ENCODE data around the gene LGMN.
A peak's percentile ranks its signal among the peaks of the same experiment; 100 is the strongest.
"Not testable (repeated sequence)": the region's sequence is repeated elsewhere in the genome, so short reads cannot be mapped to it uniquely, and the experiment has no call there.

The LGMN gene

DNA sequence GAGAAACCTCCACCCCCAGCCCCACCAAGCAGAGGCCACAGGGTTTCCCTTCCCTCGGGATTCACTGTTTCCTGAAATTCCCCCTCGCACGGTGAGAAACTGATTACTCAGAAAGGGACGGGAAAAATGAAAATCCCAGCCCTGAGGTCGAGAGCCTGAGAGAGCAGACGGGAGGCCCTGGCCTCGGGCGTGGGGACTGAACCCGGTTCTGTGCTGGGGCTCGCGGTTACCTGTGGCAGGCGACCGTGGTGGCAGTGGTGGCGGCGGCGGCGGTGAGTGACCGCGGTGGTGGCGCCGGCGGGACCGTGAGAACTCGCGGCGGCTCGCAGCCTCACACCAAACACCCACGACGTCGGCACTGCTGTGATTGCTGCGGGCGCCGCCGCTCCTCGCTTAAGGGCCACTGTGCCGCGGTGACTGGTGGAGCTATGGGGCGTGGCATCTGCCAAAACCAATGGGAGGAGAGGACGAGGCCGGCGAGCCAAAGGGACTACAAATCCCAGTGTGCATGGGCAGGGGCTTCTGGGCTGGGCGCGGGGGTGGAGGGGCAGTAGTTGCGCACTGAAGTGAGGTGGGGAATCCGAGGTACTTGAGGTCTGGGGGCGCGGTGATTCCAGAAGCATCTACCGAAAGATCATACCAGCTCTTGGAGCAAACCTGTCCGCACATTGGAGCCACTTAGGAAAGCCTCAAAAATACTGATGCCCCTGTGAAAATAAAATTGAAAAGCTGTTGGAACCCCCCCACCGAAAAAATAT, at the start of gene LGMN:
TSS of gene LGMN (minus strand) at position 369 of the 758 bp plus-strand sequence. CDS start 15,841 bp downstream, outside the sequence.
- peak; percentile 51 for DNase-seq (ENCODE audit: low read depth, low spot score)
- peak within 1 kb of the TSS; percentile 17 for H3K27ac ChIP-seq

DNA sequence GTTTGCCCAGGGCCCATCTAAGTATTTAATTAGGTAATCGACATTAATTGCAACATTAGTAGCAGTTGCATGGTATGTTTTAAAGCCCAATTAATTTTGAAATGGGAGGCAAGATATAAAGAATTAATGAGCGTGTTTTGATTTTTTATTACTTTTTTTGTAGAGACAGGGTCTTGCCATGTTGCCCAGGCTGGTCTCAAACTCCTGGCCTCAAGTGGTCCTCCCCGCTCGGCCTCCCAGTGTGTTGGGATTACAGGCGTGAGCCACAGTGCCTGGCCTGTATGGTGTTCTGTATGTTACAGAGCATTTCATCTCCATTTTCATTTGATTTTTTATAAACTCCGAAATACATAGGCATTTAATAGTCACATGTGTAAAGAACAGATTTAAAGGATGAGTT, 46.5 kb upstream of the LGMN start:
- peak overlapping the region; percentile 91 for H3K27ac ChIP-seq
- no peak for DNase-seq (ENCODE audit: low read depth, low spot score)

DNA sequence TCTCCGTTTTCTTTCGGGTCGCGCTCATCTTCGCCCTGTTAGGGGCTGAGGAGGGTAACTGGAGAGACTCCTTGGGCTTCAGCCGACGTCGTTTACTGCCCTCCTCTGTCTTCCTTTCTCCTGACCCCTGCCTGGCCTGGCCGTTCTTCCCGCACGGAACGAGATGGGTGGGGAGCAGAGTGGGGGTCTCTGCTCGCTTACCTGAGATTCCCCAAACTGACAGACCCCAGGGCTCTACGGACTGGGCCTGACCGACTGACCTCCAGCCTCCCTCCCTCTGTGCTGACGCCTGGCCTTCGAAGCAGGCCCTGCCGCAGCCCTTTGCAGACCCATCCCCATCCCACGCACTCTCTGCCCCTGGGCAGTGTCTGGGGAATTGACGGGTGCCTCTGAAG, 46.1 kb upstream of the LGMN start:
- no peak for DNase-seq (ENCODE audit: low read depth, low spot score)
- peak overlapping the region; percentile 91 for H3K27ac ChIP-seq

DNA sequence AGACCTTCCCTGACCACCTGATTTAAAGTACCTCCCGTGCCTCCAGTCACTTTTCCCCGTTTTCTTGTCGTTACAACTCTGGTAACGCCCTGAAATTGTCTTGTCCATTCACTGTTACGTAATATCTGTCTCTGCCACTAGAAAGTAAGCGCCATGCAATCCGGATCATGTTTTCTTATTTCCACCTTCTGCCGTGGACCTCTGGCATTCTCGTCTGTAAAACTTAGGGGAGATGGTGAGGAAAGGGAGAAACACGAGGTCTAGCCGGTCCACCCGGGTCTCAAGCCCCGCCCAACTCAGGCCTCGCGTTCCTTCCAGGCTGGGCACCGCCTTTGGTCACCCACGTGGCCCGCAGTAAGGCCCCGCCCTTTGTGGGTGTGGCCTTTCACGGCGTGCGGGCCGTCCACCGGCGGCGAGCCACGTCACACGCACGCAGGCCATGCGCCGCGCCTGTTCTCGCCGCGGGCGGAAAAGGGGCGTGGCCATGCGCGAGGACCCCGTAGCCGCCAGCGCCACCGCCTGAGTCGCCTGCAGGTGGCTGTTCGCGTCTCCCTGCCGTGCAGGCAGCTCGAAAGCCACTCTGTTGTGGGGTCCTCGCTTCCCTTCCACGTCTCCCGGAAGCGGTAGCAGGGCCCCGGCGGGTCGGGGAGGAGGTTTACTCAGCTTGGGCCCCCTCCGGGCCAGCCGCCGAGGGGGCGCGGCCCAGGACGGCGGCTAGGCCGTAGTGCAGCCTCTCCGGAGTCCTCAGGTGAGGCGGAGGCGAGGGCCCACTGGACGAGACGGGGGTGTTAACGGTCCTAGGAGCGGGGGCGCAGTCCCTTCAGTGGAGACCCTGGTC, 45.5 kb upstream of the LGMN start, which contains the start of gene GOLGA5:
TSS of gene GOLGA5 (plus strand) at position 597 of the 838 bp plus-strand sequence. CDS start 3,133 bp downstream, outside the sequence.
- H3K27ac ChIP-seq, result peak within 1 kb of the TSS; percentile 91
- peak; percentile 91 for DNase-seq (ENCODE audit: low read depth, low spot score)

DNA sequence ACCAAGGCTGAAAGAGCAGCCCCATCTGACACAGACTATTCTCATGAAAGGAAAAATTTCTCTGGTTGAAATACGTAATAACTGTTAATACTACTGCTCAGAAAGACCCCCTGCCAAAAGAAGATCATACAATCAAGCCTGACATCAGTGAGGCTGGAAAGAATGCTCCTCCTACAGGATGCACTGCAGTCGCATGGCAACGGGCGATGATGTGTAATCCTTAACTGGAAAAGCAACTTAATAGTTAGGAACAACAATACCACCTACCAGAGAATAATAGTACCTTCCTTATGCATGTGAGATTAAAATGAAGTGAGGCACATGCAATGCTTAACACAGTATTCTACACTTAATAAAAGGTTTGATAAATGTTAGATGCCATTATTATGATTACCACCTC, 44.5 kb upstream of the LGMN start:
- DNase-seq (ENCODE audit: low read depth, low spot score), result no peak
- peak overlapping the region; percentile 91 for H3K27ac ChIP-seq

DNA sequence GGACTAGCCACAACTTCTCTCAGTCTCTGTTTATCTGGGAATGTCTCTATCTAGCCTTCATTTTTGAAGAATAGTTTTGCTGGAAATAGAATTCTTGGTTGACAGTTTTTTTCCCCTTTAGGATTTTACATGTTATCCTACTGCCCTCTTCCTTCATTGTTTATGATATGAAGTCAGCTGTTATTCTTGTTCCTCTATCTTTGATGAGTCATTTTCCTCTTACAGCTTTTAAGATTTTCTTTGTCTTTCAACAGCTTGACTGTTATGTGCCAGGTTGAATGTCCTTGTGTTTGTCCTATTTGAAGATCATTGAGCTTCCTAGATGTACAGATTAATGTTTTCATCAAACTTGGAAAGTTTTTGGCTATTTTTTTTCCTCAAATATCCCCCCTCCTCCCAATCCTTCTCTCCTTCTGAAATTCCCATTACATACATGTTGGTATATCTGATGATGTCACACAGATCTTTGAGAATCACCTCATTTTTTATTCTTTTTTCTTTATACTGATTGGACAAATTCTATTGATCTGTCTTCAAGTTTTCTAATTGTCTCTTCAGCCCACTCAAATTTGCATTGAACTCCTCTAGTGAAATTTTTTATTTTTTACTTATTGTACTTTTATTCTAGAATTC, 41.1 kb upstream of the LGMN start:
- no peak for DNase-seq (ENCODE audit: low read depth, low spot score)
- H3K27ac ChIP-seq, result no peak overlapping the region

DNA sequence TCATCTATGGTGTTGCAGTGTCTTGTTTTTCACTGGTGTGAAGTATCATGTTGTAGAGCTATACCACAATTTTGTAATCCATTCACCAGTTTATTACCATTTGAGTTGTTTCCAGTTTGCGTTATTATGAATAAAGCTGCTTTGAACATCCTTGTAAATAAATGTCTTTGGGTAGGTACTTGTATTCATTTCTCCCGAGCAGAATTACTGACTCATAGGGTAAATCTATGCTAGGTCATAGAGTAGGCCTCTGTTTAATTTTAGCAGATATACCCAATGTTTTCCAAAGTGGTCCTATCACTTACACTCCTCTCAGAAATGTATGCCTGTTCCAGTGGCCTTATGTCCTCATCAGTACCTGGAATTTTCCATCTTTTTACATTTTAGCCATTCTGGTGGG, 39.1 kb upstream of the LGMN start:
- DNase-seq (ENCODE audit: low read depth, low spot score), result no peak
- H3K27ac ChIP-seq, result peak overlapping the region; percentile 82

DNA sequence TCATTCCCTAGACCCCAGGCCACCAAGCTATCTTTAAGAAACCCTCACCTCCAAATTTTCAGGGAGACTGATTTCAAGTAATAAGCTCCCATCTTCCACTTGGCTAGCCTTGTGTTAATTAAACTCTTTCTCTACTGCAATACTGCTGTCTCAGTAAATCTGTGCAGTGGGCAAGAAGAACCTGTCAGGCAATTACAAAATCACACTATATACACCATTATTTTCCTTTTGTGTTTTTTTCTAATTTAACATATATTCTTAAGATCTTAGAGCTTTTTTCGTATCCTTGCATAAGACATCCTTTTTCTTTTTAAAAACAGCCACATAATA, 38.0 kb upstream of the LGMN start:
- DNase-seq (ENCODE audit: low read depth, low spot score), result no peak
- peak overlapping the region; percentile 82 for H3K27ac ChIP-seq

DNA sequence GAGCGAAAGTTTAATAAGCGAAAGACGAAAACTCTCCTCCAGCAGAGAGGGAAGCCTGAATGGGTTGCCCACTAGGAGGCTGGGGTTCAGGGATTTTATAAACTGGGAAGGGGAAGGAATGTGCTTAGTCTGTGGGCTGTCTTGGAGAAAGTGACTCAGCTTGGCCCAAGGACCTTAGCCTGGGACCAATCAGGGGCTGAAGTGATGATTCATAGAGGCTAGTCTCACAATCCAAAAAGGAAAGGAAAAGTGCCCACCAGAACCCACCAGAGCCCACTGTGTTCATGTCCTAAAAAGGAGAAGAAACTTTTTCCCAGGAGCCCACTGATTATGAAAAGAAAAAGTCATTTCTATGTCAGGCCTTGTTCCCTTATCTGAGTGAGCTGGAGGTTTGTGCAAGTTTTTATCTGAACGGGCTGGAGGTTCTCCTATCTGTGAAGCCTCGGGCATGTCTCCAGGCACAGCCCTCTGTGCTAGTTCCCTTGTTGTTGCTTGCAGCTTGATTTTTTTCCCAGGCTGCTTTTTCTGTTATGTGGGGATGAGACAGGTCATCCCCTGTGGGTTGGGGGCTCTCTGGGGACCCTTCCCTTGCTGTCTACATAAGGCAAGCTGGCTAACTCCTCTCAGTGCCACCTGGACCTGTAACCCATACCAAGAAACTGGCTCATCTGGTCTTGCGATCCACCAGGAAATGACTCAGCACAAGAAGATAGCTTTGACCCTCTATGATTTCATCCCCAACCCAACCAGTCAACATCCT, 37.4 kb upstream of the LGMN start:
- no peak for DNase-seq (ENCODE audit: low read depth, low spot score)
- peak overlapping the region; percentile 82 for H3K27ac ChIP-seq

DNA sequence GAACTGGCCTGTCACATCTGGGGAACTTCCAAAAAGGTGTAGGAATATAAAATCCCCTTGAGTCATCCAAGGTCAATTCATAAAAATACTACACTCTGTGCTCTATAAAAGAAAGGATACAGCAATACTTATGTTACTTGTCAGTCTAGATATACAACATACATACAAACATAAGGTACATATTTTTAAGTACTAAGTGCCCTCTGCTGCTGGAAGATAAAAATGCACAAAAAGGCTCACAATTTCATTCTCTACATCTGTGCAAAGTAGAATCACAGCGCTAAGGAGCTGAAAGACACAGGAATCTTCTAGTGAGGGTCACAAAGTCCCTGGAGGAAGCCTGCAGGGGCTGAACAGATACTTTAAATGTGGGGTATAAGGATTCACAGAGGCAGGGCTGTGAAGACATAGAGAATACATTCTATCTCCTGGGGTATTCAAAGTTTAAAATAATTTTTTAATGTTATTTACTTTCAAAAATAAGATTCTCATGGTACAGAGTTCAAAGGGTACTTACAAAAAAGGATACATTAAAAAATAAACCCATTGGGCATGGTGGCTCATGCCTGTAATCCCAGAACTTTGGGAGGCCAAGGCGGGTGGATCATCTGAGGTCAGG, 35.5 kb upstream of the LGMN start:
- no peak for DNase-seq (ENCODE audit: low read depth, low spot score)
- no peak overlapping the region for H3K27ac ChIP-seq

DNA sequence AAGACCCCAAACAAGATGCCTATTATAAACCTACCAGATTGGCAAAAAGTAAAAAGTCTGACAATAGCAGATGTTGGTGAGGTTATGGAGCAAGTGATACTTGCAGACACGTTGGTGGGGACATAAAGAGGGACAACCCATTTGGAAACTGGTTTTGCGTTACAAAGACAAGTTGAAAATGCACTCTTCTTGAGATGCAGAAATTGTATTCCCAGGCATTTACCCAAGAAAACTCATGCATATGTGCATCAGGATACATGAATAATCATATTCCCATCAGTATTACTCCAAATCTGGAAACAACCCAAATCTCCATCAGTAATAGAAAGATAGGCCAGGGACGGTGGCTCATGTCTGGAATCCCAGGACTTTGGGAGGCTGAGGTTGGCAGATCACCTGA, 32.9 kb upstream of the LGMN start:
- no peak overlapping the region for H3K27ac ChIP-seq
- DNase-seq (ENCODE audit: low read depth, low spot score), result no peak

DNA sequence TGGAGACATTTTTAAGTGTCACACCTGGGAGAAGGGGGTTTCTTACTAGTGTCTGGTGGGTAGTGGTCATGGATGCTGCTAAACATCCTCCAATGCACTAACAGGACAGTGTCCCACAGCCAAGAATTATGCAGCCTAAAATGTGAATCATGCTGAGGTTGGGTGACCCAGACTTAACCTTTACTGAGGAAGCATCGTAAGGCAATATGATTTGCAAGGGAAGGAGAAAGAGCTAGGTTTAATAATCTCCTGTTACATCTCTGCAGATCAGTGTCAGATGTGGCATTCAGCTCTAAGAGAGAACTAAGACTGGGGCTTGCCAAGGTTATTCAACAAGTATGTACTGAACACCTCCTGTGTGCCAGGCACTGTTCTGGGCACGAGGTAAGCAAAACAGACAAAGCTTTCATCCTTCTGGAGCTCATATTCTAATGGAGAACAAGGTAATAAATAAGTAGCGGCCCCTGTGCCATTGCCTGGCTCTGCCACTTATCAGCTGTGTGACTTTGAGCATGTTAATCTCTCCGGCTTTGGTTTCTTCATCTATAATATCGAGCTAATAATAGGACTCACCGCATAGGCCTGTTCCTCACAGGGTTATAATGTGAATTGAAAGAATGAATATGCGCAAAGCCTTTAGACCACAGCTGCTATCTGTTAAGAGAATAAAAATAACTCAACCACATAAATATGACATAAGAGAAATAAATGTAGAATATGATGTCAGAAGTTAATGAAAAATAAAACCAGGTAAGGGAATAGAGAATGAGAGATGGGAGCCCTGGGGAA, 32.2 kb upstream of the LGMN start:
- no peak for DNase-seq (ENCODE audit: low read depth, low spot score)
- no peak overlapping the region for H3K27ac ChIP-seq

DNA sequence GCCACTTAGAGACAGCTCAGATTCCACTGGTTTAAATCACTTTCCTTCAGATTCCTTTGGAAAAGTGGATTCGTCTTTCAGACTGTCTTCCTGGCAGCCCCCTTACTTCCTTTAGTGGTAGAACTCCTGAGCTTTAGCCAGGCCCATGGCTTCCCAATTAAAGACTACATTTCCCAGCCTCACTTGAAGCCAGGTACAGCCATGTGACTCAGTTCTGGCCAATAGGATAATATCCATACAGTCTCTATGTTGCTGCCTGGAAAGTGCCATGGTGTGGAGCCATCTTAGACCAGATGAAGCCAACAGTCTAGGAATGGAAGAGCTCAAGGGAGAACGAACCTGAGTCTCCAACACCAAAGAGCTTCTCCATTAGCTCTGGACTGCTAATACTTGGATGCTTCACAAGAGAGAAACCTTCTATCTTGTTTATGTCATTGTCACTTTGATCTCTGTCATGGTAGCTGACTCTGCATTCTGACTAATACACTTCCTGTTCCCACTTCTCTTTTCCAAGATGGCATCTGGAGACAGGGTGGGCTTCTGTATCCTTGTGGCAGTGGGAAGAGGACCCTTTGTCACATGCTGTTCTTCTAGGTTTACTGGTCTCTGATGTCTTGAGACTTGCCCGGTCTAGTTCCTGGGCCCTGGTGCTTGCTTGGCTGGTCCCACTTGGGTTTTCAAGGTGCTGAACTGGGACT, 30.6 kb upstream of the LGMN start:
- DNase-seq (ENCODE audit: low read depth, low spot score); H3K27ac ChIP-seq: not testable (repeated sequence)

DNA sequence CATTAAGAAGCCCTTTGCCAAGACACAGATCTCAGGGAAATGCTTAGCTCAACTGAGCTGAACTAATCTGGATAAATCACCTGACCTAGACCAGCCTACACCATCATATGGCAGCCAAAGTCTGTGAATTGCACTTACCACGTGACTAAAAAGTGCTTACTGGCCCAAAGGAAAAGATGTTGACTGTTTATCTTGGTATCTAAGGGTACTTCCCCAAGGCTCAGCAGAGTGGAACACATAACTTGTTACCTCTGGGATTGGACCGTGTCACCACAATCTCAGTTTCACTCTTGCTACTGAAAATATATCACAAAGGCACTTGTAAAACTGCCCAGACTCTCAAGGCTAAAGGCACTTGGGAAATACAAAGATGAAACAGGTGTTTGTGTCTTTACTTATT, 26.9 kb upstream of the LGMN start:
- not testable (repeated sequence) for DNase-seq (ENCODE audit: low read depth, low spot score)

DNA sequence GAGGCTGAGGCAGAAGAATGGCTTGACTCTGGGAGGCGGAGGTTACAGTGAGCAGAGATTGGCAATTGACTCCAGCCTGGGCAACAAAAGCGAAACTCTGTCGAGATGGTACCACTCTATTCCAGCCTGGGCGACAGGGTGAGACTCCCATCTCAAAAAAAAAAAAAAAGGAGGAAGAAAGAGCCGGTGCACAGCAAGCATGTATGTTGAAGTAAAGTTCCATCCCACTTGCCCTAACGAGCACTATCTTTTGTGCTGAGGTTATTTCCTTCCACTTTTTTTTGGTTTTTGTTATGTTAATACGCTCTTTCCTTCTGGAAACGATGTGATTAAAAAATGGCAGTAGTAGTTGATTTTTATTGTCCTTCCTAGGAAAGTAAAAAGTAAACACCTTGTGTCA, 26.1 kb upstream of the LGMN start:
- H3K27ac ChIP-seq, result no peak overlapping the region
- DNase-seq (ENCODE audit: low read depth, low spot score), result no peak

More for the DNA sequence above, 26.9 kb upstream of the LGMN start:
- H3K27ac ChIP-seq, result not testable (repeated sequence)

DNA sequence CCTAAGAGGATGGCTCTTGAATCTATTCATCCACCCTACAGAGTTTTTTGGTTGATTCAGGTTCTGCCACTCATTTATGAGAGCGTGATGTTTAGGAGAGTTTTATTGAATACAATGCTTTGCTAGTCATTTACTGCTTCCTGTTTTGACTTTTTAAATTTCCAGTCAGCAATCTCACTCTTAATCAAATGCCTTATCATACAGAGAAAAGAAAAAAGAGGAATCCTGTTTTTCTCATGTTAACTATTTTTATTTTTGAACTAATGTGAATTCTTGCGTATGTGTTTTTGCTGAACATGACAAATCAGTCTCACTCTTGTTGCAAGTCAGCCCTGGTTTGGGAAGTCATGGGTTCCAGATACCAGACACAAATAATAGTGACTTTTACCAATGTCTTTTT, 22.1 kb upstream of the LGMN start:
- DNase-seq (ENCODE audit: low read depth, low spot score), result no peak
- no peak overlapping the region for H3K27ac ChIP-seq

DNA sequence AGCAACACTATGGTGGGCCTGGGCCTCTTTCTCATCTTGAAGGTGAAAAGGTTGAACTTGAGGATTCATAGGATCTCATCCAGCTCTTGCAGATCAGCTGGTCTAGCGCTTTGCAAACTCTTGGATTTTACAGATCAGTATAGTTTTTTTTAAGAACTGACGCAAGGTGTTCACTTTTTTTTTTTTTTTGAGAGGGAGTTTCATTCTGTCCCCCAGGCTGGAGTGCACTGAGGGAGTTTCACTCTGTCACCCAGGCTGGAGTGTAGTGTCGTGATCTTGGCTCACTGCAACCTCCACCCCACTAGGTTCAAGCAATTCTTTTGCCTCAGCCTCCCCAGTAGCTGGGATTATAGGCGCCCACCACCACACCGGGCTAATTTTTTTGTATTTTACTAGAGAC, 20.4 kb upstream of the LGMN start:
- H3K27ac ChIP-seq, result no peak overlapping the region
- DNase-seq (ENCODE audit: low read depth, low spot score), result no peak

DNA sequence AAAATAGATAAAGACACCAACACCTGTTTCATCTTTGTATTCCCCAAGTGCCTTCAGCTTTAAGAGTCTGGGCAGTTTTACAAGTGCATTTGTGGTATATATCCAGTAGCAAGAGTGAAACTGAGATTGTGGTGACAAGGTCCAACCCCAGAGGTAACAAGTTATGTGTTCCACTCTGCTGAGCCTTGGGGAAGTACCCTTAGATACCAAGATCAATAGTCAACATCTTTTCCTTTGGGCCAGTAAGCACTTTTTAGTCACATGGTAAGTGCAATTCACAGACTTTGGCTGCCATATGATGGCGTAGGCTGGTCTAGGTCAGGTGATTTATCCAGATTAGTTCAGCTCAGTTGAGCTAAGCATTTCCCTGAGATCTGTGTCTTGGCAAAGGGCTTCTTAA, 19.8 kb upstream of the LGMN start:
- not testable (repeated sequence) for DNase-seq (ENCODE audit: low read depth, low spot score); H3K27ac ChIP-seq
